ENCODE data around the gene OR52J3. TPM values are rescaled to one million over a fixed set of nuclear protein-coding genes. Genes with fewer than 3 reads are reported as not detected.

The OR52J3 gene
- total and polyA plus RNA-seq, 2 of the 8 experiments (the other 6 are each of a cell fraction or from before 2014, with no cell fraction given) = not detected

- TF ChIP-seq CHD7 (IDR thresholded peaks at IDR 0.05; ENCODE audit: insufficient replicate concordance, low read length) (no peak), RAD21 (IDR thresholded peaks at IDR 0.05 in 1 of 2, conservative IDR thresholded peaks at IDR 0.05 in 1 of 2; ENCODE audit: low read depth in 2 of 2, low read length in 2 of 2) (no peak), PHF8 (conservative IDR thresholded peaks at IDR 0.05; ENCODE audit: low read depth, low read length) (no peak), CHD1 (IDR thresholded peaks at IDR 0.05; ENCODE audit: low read depth, low read length) (no peak), TAF1 (IDR thresholded peaks at IDR 0.05; ENCODE audit: low read depth, low read length) (no peak), KDM1A (IDR thresholded peaks at IDR 0.05; ENCODE audit: borderline replicate concordance, low read length) (no peak), KDM4A (IDR thresholded peaks at IDR 0.05; ENCODE audit: low read depth, low read length, severe bottlenecking) (no peak), ASH2L (IDR thresholded peaks at IDR 0.05; ENCODE audit: low read length) (no peak)
Measured at GRCh38 chr11:5038341-5038740, 8.0 kb upstream of the OR52J3 start (continued).

All from H1 (cell line).